Neural cell (in vitro differentiated cells): Measurements from ENCODE around the gene ARRDC2.

Source experiments
- EZH2 ChIP-seq: fragments of 200-600, 300-800 bp; shearing (Covaris generic), sonication (generic); IDR thresholded peaks from 2 replicates; pipeline ENCODE4 v1.6.1; 2014; ENCODE audit warnings: antibody characterized with exemption, low read length, borderline replicate concordance, mild to moderate bottlenecking; ENCODE audit not compliant: insufficient read depth, poor library complexity, severe bottlenecking
- POLR2AphosphoS5 ChIP-seq: IDR thresholded peaks from 2 replicates; pipeline ENCODE4 v1.6.1; 2012

- TF ChIP-seq POLR2AphosphoS5 (no peak), EZH2 (no peak)
These were observed 37.5 kb downstream of the ARRDC2 start for GRCh38 chr19:18045307-18046050.
